Suprapubic skin (tissue), 4 donors: ENCODE measurements around the gene JUNB. TPM values are rescaled to one million over a fixed set of nuclear protein-coding genes. Genes with fewer than 3 reads are reported as not detected.

Source experiments
- DNase-seq, 2 donors: peaks; one replicate each; pipeline ENCODE4 v3.0.0-alpha.2; 2019; ENCODE audit warnings: low spot score in 2 of 2
- H3K27ac ChIP-seq: fragments of 200-600 bp; sonication (generic); one replicate; pipeline ENCODE4 v1.5.1; 2019
- H3K27me3 ChIP-seq: fragments of 200-600 bp; sonication (generic); one replicate; pipeline ENCODE4 v1.5.1; 2019
- H3K36me3 ChIP-seq: fragments of 200-600 bp; sonication (generic); one replicate; pipeline ENCODE4 v1.5.1; 2019
- H3K4me1 ChIP-seq: fragments of 200-600 bp; sonication (generic); one replicate; pipeline ENCODE4 v1.5.1; 2019
- H3K4me3 ChIP-seq: fragments of 200-600 bp; sonication (generic); one replicate; pipeline ENCODE4 v1.5.1; 2019; ENCODE audit warnings: mild to moderate bottlenecking
- H3K9me3 ChIP-seq: fragments of 200-600 bp; sonication (generic); one replicate; pipeline ENCODE4 v1.5.1; 2019
- CTCF ChIP-seq, 2 donors: fragments of 200-600 bp in 1 of 2; fragments of 450-650 bp in 1 of 2; sonication (generic) in 1 of 2; IDR thresholded peaks; one replicate each; pipeline ENCODE4 v1.5.1; 2016 to 2019; ENCODE audit warnings: antibody characterized with exemption in 2 of 2, mild to moderate bottlenecking in 1 of 2, moderate library complexity in 1 of 2
- EP300 ChIP-seq: sonication (generic); formaldehyde crosslinking; IDR thresholded peaks from one replicate; pipeline ENCODE4 v1.6.1; 2017; ENCODE audit warnings: antibody characterized with exemption
- POLR2A ChIP-seq, 2 donors: fragments of 450-650 bp; IDR thresholded peaks; one replicate each; pipeline ENCODE4 v1.6.1; 2017; ENCODE audit warnings: antibody characterized with exemption in 2 of 2, mild to moderate bottlenecking in 2 of 2, moderate library complexity in 2 of 2
- POLR2AphosphoS5 ChIP-seq, 3 donors: sonication (generic); formaldehyde crosslinking; IDR thresholded peaks; one replicate each; pipeline ENCODE4 v1.6.1; 2017; ENCODE audit warnings: antibody characterized with exemption in 3 of 3
- WGBS: methylation state at CpG from one replicate; pipeline ENCODE4 v1.1.5; 2018; 5-methylcytosine and 5-hydroxymethylcytosine counted together
- total RNA-seq, 4 donors: library from RNA; depleted of rRNA; stranded (reverse); fragments of >200 nt; gene quantifications; one replicate each; pipeline ENCODE4 v1.1.0, GENCODE V29; 2016

JUNB gene
- total RNA-seq, 4 donors from 2014 or later = 687 to 2,027 (median 1,088) TPM

- Histone ChIP-seq H3K36me3 (no peaks in the 10 kb centered on the region), H3K4me3 (peak within 1 kb of the TSS; percentile 50), H3K27me3 (peaks cover 96% of the 10 kb centered on the region), H3K4me1 (peaks cover 32% of the 10 kb centered on the region), H3K27ac (no peak within 1 kb of the TSS), H3K9me3 (no peaks in the 10 kb centered on the region)
- TF ChIP-seq POLR2AphosphoS5 (IDR thresholded peaks at IDR 0.05) (no peak), POLR2A (IDR thresholded peaks at IDR 0.05) (no peak), EP300 (no peak), CTCF (IDR thresholded peaks at IDR 0.05) (no peak)
- WGBS = 8% methylated on average over 9 of the region's 20 CpGs
- DNase-seq = no peak
These were observed 43.3 kb downstream of the JUNB start, which contains the start of gene RTBDN for GRCh38 chr19:12834566-12834943. Gene RTBDN (minus strand): TSS chr19:12834579. CDS start chr19:12829979, 4,600 bp downstream.

- H3K4me3 ChIP-seq = no peak overlapping the region
- peak in 1 of 2 donors; percentile 70 for DNase-seq
- H3K27ac ChIP-seq = no peak overlapping the region
- 9% methylated on average over 20 of the region's 39 CpGs for WGBS
- TF ChIP-seq POLR2AphosphoS5 (IDR thresholded peaks at IDR 0.05) (no peak), EP300 (no peak), CTCF (IDR thresholded peaks at IDR 0.05) (no peak), POLR2A (IDR thresholded peaks at IDR 0.05) (no peak)
- H3K4me1 ChIP-seq = peaks cover 32% of the 10 kb centered on the region
- no peaks in the 10 kb centered on the region for H3K9me3 ChIP-seq
- no peaks in the 10 kb centered on the region for H3K36me3 ChIP-seq
- peaks cover 96% of the 10 kb centered on the region for H3K27me3 ChIP-seq
These were observed 43.9 kb downstream of the JUNB start for GRCh38 chr19:12834976-12835757.

GRCh38 chr19:12836529-12836863, 45.2 kb downstream of the JUNB start:
- no peak overlapping the region for H3K27ac ChIP-seq
- peaks cover 39% of the 10 kb centered on the region for H3K4me1 ChIP-seq
- no peaks in the 10 kb centered on the region for H3K36me3 ChIP-seq
- H3K4me3 ChIP-seq = no peak overlapping the region
- TF ChIP-seq POLR2AphosphoS5 (IDR thresholded peaks at IDR 0.05) (no peak), POLR2A (IDR thresholded peaks at IDR 0.05) (no peak), CTCF (IDR thresholded peaks at IDR 0.05) (no peak), EP300 (no peak)
- no peak for DNase-seq
- peaks cover 99% of the 10 kb centered on the region for H3K27me3 ChIP-seq
- WGBS = 14% methylated on average over 4 of the region's 6 CpGs
- no peaks in the 10 kb centered on the region for H3K9me3 ChIP-seq

- H3K27ac ChIP-seq = no peak overlapping the region
- no peak for DNase-seq
- H3K9me3 ChIP-seq = no peaks in the 10 kb centered on the region
- H3K4me3 ChIP-seq = no peak overlapping the region
- peaks cover 99% of the 10 kb centered on the region for H3K27me3 ChIP-seq
- H3K4me1 ChIP-seq = peaks cover 39% of the 10 kb centered on the region
- H3K36me3 ChIP-seq = no peaks in the 10 kb centered on the region
- WGBS = 78% methylated on average over 4 of the region's 4 CpGs
- TF ChIP-seq CTCF (IDR thresholded peaks at IDR 0.05) (no peak), POLR2AphosphoS5 (IDR thresholded peaks at IDR 0.05) (no peak), POLR2A (IDR thresholded peaks at IDR 0.05) (no peak), EP300 (no peak)
These were observed 45.9 kb downstream of the JUNB start for GRCh38 chr19:12837225-12837624.

GRCh38 chr19:12838182-12838885, 47.0 kb downstream of the JUNB start, which contains the start of gene MAST1:
Gene MAST1 (plus strand): TSS chr19:12838515. CDS start chr19:12838573, 58 bp downstream.
- Histone ChIP-seq H3K27me3 (peaks cover 99% of the 10 kb centered on the region), H3K36me3 (no peaks in the 10 kb centered on the region), H3K27ac (no peak within 1 kb of the TSS), H3K4me1 (peaks cover 29% of the 10 kb centered on the region), H3K9me3 (no peaks in the 10 kb centered on the region), H3K4me3 (peak within 1 kb of the TSS; percentile 42)
- peak; percentile 10 to 73 for TF ChIP-seq CTCF (IDR thresholded peaks at IDR 0.05)
- no peak for TF ChIP-seq POLR2AphosphoS5 (IDR thresholded peaks at IDR 0.05)
- DNase-seq = no peak
- under 1% methylated on average over 34 of the region's 69 CpGs for WGBS
